CD4-positive, alpha-beta T cell treated with Interleukin-4 for 1 hour (primary cell): ENCODE data around the gene COL4A1.

Experiments
- DNase-seq, 2 donors: peaks; one replicate each; pipeline ENCODE4 v3.0.0-alpha.2; 2020 to 2022

Gene COL4A1

DNA sequence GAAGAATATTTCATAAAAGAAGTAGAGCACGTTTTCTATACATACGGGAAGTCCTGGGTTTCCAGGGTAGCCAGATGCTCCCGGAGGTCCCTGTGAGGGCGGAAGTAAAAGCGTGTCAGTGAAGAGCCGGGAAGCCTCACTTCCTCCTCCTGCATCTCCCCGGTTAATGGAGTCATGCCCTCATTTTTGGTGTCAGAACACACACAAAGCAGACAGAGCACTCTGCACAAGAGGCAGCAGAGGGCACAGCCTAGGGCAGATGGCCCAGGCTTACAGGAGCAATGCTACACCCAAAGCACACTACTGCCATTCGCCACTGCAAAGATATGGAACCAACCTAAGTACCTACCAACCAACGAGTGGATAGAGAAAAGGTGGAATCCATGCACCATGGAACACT lies 94.4 kb downstream of the COL4A1 start:
- DNase-seq, result no peak

DNA sequence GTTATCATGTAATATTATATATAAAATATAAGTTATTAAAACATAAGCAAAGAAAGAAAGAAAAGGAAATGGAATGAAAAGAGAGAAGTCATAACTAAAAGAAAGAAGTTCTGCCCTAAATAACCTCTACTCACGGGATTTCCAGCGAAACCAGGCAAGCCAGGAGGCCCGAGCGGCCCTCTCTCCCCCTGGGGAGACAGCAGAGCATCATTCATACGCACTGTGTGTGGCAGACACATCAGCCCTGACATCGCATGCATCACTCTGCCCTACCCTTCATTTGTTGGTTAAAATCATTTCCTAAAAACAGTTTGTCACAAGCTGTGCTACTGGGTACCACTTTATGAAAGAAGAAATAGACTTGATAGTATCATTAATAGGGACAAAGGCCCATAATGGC lies 95.2 kb downstream of the COL4A1 start:
- no peak for DNase-seq

DNA sequence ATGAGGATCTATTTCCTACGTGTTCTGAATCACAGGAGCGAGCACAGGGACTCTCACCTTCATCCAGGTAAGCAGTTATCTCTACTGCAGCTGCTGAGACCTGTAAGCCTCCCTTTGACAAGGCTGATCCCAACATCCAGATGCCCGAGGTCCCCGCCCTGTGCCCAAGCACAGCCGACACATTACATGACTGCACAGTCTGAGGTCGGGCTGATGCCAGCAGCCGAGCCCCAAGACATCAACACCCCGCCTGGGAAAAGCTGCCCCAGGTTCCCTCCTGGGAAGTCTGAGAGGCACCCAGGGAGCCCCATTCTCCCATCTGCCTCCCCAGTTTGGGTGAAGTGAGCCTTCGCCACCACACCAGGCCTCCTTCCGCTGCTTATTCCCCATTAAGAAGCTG lies 95.9 kb downstream of the COL4A1 start:
- no peak for DNase-seq

DNA sequence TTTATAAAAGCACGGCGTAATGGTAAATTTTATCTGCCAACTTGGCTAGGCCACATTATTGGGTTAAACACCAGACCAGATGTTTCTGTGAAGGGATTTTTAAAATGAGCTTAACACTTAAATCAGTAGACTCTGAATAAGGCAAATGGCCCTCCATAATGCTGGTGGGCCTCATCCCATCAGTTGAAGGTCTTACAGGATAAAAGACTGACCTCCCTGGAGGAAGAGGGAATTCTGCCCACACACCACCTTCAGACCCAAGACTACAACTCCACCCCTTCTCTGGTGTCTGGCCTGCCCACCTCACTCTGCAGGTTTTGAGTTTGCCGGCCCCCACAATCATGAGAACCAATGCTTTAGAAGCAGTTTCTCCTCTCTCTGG lies 96.4 kb downstream of the COL4A1 start:
- no peak for DNase-seq

DNA sequence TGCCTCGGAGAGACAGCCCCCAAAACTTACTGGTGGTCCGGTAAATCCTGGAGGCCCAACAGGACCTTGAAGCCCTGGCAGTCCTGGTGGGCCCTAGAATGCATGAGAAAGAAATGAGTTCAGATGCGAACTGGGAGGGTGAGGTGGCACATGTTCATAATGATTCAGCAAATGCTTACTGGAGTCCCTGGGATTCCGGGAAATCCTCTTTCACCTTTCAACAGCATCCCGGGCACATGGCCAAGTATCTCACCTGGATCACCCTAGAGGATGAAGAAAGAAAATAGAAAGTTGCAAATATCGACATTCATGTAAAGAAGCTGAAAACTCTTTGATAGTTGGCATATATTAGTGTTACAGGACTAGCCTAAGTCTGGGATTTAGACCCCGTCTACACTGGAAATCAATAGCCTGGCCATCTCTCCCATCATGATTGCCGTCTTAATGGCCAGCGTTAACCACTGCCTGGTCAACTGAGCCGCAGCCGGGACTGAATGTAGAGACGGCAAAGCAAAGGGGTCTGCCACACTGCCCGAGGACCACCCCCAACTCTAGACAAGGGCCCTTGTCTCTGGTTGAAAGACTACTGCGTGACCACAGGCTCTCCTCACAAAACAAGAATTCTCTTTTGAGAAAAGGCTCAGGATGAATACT lies 96.9 kb downstream of the COL4A1 start:
- no peak for DNase-seq

DNA sequence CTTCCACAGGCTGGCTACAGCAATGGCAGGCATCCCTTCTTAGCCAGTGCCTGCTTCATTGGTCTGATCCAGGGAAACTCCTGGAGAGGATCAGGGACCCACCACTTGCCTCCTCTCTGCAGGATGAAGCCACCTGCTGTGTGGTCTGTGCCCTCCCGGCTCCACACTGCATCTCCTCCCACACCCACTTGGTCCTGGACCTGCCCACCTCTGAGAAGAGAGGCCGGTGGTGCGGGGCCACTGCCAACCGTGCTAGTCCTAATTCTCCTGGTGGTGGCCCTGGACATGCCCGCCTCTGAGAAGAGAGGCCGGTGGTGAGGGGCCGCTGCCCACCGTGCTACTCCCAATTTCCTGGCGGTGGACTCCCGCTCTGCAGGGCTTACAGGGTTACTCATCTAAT lies 98.8 kb downstream of the COL4A1 start:
- no peak for DNase-seq

DNA sequence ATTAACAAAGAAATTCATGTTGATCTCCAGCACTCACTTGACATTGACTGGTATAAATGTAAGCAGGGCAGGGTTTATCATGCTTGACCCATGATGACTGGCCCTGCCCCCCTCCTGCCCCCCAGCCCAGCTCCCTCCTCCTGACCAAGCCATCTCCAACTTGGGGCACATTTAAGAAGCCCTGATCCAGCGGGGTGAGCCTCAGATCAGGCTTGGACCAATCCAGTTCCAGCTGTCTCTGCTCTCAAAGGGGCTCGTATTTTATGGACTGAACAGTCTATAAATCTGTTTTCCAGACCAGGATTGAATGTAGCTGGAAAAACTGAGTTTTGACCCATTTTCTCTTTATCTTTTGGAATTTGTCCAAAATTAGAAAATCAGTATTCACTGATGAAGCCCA lies 100.0 kb downstream of the COL4A1 start:
- no peak for DNase-seq

DNA sequence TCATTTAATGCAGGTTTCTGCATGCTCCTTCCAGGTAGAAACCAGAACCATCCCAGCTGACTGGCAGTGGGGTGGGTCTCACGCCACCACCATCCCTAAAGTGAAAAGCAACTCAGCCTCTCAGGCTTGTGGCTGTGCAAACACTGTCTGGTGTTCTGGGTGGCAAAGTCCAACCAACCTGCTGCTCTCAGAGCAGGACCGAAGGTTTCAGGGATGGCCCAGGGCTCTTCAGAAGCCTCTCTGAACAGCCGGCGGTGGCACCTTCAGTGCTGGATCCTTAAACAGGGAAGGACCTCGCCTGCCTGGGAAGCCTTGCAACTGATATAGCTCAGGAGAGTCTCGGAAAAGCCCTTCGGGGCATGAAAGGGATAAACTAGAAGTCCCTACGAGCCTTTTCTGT lies 100.8 kb downstream of the COL4A1 start:
- DNase-seq, result no peak

DNA sequence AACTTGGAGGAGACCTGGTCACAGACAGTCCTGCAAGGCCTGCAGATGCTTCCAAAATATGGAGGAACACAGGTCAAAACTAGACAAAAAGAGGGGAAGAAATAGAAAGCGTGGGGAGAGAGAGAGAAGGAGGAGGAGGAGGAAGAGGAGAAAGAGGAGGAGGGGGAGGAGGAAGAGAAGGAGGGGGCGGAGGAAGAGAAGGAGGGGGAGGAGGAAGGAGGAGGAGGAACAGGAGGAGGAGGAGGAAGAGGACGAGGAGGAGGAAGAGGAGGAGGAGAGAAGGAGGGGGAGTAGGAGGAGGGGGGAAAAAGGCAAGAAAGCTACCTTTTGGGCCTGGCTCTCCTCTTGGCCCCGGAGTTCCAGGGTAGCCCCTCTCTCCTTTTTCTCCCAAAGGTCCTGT lies 105.8 kb downstream of the COL4A1 start:
- no peak for DNase-seq

DNA sequence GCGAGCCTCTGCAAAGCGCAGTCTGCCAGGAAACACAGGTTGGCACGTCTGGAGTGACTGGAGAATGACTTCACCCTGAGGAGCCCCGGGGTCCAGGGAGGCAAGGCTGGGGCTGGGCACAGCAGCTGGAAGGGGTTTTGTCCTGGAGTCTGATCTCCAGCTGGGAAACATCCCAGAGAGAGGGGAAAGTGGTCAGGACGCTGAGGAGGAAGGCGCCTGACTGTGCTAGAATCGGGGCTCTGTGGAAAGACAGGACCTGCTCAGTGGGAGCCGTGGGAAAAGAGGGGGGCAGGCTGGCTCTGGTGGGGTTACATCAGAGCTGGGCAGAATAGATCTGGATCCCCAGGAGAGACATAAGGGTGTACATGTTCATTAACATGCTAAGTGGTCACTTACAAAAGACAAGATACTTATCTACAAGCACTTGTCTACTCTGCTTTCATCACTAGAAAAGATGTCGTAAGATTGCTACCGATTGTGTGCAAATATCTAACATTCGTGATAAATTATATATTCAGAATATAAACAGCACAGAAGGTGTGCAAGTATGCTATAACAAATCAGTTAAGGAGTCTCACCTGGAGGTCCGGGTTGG lies 106.6 kb downstream of the COL4A1 start:
- no peak for DNase-seq

DNA sequence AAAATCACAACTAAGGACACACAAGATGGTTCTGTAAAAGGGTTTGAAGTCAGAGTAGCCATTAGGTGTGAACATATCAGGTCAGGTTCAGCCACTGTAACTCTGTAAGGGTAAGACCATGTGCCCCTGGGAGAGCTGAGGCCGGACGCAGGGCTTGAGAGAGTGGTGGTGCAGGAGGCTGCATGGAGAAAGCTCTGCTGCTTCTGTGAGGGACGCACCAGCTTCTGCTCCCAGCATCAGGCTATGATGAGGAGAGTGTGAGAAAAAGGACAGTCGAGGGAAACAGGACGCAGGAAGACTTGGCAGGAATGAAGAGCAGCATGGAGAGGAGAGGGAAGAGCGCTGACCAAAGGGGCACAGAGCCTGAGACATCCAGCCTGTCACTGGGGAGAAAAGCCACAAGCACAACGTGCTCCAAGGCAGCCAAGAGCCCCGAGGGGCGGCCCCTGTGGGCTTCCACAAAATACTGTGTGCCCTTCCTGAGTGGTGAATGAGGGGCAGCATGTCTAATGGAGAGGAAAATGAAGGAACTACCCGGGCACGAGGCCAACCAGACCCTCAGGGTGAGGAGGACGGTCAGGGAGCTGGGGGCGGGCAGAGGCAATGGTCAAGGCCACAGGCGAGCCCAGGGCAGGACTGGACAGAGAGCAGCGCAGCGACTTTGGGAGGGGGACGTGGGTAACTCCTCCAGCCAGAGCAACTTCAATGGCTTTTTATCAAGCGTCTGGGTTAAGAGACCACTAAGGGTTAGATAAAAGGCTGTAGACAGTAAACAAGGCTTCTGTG lies 107.7 kb downstream of the COL4A1 start:
- DNase-seq, result no peak

DNA sequence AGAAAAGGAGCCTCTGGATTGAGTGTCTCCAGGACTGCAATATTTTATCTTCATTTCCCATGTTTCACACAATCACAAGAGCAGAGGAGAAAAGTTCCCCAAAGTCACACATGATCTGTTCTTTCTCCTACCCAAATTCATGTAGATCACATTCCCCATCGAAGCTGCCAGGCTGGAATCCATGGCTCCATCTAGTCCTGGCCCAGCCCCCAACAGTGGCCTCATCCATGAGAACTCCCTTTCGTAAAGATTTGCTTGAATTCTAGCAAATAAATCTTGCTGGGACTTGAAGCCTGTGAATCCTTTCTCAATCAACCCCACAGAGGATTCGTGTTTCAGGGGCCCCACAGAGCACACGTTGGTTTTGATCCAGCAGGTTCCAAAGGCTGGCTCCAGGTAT lies 109.5 kb downstream of the COL4A1 start:
- no peak for DNase-seq

DNA sequence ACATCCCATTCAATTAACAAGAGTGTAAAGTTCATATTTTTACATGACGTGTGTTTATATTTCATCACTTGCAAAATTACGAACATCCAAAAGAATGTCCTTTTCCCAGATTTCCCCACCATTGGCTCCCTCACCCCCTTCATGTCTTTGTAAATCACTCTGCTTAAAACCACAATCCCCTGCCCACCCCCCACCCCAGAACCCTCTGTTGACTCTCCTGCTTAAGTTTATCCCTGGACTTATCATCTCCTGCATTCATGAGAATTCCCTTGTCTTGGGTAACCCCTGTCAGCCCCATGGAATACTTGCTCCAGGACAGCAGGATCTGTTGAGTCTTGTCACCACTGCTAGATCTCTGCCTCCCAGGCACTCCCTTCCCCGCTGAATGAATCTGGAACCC lies 109.9 kb downstream of the COL4A1 start:
- no peak for DNase-seq

DNA sequence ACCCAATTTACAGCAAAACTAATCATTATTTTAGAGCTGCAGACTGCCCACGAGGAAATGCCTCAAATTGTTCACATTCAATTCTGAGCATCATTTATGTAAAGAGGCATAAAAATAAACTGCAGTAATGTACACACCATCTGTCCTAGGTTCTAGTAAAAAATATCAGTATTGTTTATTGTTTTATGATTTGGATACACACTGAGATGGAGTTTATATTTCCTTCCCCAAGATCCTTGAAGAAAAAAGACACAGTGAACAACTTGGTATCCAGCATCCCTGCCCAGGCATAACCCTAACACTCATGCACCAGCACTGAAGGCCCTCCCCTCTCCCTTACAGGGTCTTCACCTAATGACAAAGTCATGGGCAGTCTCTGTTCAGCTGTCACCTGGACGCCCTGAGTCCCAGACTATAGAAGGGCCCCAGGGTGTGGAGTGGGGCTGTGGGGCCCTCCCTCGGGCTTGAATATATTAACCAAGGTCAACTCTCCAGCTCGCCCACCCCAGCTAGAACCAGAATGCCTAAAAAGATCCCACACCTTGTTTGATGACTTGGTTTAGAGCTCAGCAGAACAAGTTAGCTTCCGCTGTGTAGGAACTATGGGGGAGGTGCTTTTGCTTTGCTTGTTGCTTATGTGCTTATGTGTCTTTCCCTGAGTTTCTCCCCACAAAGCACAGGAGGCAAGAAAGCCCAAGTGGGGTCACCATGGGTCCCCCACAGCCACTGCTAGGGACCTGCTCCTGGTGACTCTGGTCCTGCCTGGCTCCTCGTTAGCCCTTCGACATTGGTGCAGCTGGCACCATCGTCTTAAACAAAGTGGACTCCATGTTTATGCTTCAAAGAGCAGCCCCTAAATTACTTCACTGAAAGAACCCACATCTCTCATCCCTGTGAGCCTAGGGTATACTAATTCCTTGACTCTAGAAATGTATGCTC lies 111.1 kb downstream of the COL4A1 start:
- DNase-seq, result no peak

DNA sequence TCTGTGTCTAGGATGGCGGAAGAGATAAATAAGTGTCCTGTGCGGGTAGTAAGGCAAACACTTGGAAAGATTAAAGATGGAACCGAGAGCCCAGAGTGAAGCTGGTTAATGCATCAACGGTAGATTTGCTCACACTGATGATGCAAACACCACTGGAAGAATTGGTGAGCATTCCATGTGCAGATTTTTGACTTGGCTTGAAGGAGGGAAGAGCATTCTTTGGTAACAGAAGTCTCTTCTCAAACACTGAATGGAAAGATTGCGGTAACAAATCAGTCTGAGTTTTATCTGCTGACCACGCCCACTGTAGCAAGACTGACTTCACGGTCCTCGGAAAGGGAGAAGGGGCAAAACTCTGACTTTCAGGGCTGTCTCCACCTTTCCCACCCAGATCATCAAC lies 112.5 kb downstream of the COL4A1 start:
- no peak for DNase-seq

DNA sequence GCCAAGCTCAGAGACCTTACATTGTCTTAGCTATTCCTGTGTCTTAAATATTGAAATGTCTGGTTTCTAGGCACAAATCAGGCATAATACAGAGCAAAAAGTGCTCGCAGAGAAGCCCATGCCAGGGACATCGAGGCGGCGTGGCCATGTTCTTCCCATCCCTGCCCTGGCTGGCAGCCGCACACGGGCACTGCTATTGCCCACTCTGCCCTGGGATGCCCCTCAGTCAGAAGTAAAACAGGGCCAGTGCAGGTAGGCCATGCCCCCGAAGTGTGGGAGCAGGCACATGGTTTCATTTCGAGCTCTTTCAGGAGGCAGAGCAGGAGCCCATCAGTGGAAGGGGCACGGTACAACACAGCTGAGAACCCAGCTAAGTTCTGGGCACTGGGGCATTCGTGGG lies 113.5 kb downstream of the COL4A1 start:
- DNase-seq, result no peak

DNA sequence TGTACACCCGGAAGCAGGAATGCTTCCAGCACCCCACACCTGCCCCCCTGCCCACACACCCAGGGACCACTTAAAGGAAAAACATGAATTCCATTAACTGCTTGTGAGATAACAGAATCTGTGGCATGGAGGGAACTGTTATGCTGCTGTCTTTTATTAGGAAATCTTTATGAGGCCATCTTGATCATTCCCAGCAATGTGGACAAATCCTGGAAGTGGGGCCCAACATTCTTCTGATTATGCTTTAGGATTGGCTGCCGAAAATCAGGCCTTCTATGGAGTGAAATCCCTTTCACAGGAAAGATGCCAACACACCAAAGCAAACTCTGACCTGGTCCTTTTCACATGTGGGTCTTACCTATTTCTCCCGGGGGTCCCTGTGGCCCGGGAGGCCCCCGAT lies 114.5 kb downstream of the COL4A1 start:
- no peak for DNase-seq

DNA sequence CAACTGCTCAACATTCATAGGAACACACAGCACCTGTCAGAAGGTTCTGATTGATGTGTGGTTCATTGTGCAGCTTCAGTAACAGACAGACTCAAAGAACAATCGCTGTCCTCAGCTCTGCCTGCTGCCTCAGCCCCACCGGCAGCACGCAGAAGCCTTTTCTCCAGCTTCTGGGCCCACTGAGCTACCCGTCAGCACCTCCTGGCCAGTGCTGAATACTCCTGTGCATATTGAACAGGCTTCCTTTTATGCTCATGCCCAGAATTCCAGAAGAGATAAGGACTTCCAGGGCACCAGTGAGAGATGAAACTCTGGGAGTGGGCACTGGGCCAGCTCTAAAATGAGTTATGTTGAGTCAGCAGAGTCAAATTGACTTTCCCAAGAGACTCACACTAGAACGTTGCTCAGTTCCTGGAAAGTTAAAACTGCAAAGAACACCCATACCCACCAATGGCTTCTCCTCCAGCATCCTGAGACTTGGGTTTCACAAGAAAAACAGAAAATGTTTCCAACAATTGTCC lies 119.3 kb downstream of the COL4A1 start:
- DNase-seq, result no peak

DNA sequence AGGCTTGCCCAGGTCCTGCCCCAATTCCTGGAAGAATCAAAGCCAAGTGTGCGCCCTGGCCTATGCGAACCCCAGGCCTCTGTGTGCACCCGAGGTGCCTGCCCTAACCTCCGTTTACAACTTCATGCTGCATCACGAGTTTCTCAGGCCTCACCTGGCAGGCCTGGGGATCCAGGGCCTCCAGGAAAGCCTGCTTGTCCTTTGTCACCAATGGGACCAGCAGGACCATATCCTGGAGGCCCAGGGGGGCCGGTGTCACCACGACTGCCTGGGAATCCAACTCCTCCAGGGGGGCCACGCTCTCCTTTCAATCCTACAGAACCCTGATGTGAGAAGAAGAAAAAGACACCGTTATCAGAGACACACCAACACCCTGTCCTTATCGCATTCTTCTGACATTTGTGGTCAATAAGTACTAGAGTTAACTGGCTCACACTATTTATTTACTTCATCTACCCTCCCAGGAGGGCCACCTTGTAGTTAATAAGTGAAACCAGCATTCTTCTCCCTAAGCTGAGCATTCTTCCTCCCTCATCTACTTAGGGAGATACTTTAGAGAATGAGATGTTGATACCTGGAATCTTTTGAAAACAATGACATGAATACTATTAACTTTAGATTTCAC lies 120.6 kb downstream of the COL4A1 start:
- DNase-seq, result no peak

DNA sequence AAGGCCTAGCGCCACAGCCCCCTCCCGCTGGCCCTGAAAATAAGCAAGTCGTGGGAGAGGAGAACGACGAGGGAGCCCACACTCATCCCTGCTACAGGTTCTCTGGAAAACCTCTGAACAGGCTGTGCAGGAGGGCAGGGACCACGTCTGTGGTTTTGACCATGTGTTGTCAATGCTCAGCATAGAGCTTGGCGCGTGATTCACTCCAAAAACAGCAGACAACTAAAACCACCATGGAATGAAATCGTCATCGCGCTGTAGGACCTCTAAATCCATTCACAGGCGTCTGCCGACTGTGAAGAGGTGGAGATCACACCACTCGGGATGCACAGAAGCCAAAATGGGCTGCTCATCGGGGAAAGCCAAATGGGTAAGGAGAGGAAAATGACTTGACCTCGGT lies 121.3 kb downstream of the COL4A1 start:
- DNase-seq, result no peak

DNA sequence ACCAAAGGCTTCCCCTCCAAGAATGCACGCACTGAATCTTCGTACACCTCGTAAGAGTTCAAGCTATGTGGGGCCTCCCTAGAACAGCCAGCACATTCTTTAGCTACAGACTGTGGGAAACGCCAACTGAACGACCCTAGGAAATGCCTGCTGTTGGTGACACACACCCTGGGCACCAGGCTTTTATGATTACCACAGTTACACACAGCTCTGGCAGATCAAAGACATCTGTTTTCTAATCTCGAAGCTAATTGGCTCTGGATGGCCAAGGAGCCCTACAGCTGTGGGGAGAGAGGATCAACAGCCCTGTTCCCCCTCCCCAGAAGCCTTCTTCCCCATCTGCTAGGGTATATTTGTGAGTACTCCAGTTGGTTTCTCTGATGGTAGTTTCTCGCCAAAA lies 123.0 kb downstream of the COL4A1 start:
- DNase-seq, result no peak

DNA sequence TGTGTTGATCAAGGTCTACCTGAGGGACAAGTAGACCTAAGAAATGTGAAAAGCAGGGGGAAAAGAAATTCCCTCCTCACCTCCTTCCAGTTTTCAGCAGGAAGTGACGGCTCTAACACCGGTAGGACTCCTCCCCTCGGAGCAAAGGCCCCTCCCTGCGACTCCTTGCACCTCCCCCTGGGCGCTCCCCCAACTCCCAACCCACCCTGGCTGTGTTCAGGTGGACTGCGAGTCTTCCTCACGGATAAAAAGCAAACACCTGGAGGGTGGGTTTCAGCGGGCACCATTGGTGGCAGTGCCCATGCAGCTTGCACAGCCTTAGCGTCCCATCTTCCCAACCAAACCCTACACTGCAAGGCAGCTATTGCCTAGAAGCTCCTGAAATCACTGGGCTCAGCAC lies 124.5 kb downstream of the COL4A1 start:
- no peak for DNase-seq

DNA sequence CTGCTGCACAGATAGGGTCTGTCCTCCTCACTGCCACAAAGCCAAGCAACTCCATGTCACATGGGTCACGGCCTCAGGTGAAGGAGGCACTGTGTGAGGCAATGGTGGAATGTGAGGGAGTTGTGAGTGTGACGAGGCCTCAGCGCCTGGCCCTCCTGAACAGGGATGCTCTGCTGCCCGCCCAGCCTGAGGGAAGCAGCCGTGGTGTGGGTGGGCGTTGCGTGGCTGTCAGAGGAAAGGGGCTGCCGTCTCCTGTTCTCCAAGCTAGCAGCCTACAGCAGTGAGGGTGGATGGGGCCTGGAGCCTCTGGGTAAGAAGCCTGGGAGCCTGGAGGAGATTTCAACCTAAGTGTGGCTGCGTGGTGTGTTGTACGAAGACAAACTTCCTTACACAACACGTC lies 125.0 kb downstream of the COL4A1 start:
- no peak for DNase-seq
